Measurements from ENCODE around the gene DGAT2.

DNA sequence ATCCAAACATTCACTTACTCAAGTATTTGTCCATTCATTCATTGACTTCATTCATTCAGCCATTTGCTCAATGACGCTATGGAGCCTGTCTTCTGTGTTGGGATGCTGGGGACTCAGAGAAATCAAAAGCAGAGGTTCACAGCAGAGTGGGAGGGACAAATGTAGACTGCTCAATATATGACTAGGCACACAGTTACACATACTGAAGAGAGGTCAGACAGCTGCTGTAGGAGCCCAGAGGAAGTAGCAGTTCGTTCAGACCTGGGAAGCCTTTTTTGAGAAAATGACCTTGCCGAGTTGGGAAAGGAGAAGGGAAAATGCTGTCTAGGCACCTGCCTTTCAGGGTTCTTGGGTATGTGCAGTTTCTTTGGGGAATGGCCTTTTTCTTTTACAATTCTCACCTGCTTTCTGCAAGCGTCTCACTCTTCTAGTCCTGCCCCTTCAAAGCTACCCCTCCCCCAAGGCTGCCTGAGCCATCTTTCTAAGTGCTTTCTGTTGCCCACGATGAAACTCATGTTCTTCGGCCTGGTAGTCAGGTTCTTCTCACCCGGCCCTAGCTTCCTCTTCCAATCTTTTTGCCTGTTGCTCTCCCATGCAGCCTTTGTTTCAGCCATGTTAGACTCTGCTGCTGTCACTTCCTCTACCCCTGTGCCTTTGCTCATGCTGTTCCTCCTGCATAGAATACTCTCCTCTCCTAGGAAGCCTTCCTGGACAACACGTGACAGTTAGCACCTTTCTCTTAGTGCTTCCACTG is 42.2 kb downstream of the DGAT2 start:
- TF ChIP-seq, protein P1, sequence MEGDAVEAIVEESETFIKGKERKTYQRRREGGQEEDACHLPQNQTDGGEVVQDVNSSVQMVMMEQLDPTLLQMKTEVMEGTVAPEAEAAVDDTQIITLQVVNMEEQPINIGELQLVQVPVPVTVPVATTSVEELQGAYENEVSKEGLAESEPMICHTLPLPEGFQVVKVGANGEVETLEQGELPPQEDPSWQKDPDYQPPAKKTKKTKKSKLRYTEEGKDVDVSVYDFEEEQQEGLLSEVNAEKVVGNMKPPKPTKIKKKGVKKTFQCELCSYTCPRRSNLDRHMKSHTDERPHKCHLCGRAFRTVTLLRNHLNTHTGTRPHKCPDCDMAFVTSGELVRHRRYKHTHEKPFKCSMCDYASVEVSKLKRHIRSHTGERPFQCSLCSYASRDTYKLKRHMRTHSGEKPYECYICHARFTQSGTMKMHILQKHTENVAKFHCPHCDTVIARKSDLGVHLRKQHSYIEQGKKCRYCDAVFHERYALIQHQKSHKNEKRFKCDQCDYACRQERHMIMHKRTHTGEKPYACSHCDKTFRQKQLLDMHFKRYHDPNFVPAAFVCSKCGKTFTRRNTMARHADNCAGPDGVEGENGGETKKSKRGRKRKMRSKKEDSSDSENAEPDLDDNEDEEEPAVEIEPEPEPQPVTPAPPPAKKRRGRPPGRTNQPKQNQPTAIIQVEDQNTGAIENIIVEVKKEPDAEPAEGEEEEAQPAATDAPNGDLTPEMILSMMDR (tag by site-specific recombination; IDR thresholded peaks at IDR 0.05), result no peak
- TF ChIP-seq ZBTB20 (tag by site-specific recombination; IDR thresholded peaks at IDR 0.05), result no peak

Data from HEK293 (cell line).